HG02623 (cell line): Measurements from ENCODE around the gene LRFN4.

Source experiments
- ATAC-seq: cut with Tn5 transposase; IDR thresholded peaks from one replicate; pipeline ENCODE4 v1.9.1; 2021; ENCODE audit warnings: moderate library complexity; ENCODE audit not compliant: unreplicated experiment

The LRFN4 gene

GRCh38 chr11:66845143-66845875 lies 11.6 kb upstream of the LRFN4 start:
- no peak for ATAC-seq

GRCh38 chr11:66845876-66846212 lies 11.0 kb upstream of the LRFN4 start:
- ATAC-seq: no peak

GRCh38 chr11:66846671-66847091 lies 10.2 kb upstream of the LRFN4 start:
- no peak for ATAC-seq

- no peak for ATAC-seq
These were observed 9.2 kb upstream of the LRFN4 start for GRCh38 chr11:66847461-66848232.

GRCh38 chr11:66848671-66849500 lies 8.0 kb upstream of the LRFN4 start:
- no peak for ATAC-seq

- ATAC-seq: no peak
These were observed 7.2 kb upstream of the LRFN4 start for GRCh38 chr11:66849501-66850234.

GRCh38 chr11:66850235-66850587 lies 6.7 kb upstream of the LRFN4 start:
- no peak for ATAC-seq

- ATAC-seq: no peak
These were observed 6.2 kb upstream of the LRFN4 start for GRCh38 chr11:66850588-66851238.

- no peak for ATAC-seq
These were observed 5.6 kb upstream of the LRFN4 start for GRCh38 chr11:66851239-66851596.

- no peak for ATAC-seq
These were observed 5.0 kb upstream of the LRFN4 start for GRCh38 chr11:66851698-66852465.

GRCh38 chr11:66852466-66853241 lies 4.2 kb upstream of the LRFN4 start:
- ATAC-seq: no peak

GRCh38 chr11:66853242-66854229 lies 3.3 kb upstream of the LRFN4 start:
- no peak for ATAC-seq

- ATAC-seq: no peak
These were observed 2.6 kb upstream of the LRFN4 start for GRCh38 chr11:66854231-66854661.

- ATAC-seq: no peak
These were observed 2.1 kb upstream of the LRFN4 start for GRCh38 chr11:66854729-66855211.

GRCh38 chr11:66855574-66856495 lies 1.0 kb upstream of the LRFN4 start:
- peak; percentile 67 for ATAC-seq

GRCh38 chr11:66857234-66857926 lies 516 bp downstream of the LRFN4 start:
- ATAC-seq: no peak
